Femur (tissue), 1 donor: Measurements from ENCODE around the gene FOXA3.

Experiments used
- DNase-seq: peaks from one replicate; pipeline ENCODE4 v3.0.0-alpha.2; 2017

Gene FOXA3

GRCh38 chr19:45876411-45877197 is 12.5 kb downstream of the FOXA3 start:
- peak; percentile 89 for DNase-seq

- no peak for DNase-seq
Observed at GRCh38 chr19:45878043-45878794, 14.1 kb downstream of the FOXA3 start.

GRCh38 chr19:45879055-45879454 is 14.9 kb downstream of the FOXA3 start:
- DNase-seq: no peak

GRCh38 chr19:45879971-45880370 is 15.8 kb downstream of the FOXA3 start:
- DNase-seq: no peak

GRCh38 chr19:45881082-45881908 is 17.2 kb downstream of the FOXA3 start:
- DNase-seq: no peak

- no peak for DNase-seq
Observed at GRCh38 chr19:45881909-45882528, 17.9 kb downstream of the FOXA3 start.

GRCh38 chr19:45882652-45883585 is 18.8 kb downstream of the FOXA3 start:
- DNase-seq: peak; percentile 89

GRCh38 chr19:45883586-45883880 is 19.4 kb downstream of the FOXA3 start:
- no peak for DNase-seq

- DNase-seq: no peak
Observed at GRCh38 chr19:45883881-45884681, 20.0 kb downstream of the FOXA3 start.

GRCh38 chr19:45884682-45885555 is 20.8 kb downstream of the FOXA3 start:
- DNase-seq: peak; percentile 60

- peak; percentile 96 for DNase-seq
Observed at GRCh38 chr19:45885556-45886426, 21.7 kb downstream of the FOXA3 start, which contains the start of gene IRF2BP1. IRF2BP1 (minus strand) TSS chr19:45886141; CDS start chr19:45885774, 367 bp downstream.

- DNase-seq: peak; percentile 95
Observed at GRCh38 chr19:45886427-45887199, 22.5 kb downstream of the FOXA3 start.

GRCh38 chr19:45887200-45887710 is 23.1 kb downstream of the FOXA3 start:
- no peak for DNase-seq

- DNase-seq: no peak
Observed at GRCh38 chr19:45889210-45889885, 25.2 kb downstream of the FOXA3 start.

GRCh38 chr19:45890877-45891276 is 26.8 kb downstream of the FOXA3 start:
- DNase-seq: no peak

- DNase-seq: no peak
Observed at GRCh38 chr19:45895519-45895972, 31.4 kb downstream of the FOXA3 start.
